Duodenal mucosa (tissue), 2 donors: ENCODE data around the gene SLC25A23.

ENCODE experiments used
- H3K27ac ChIP-seq: one replicate; pipeline ENCODE4 v1.7.0; 2013; ENCODE audit warnings: low read depth, low read length
- H3K27me3 ChIP-seq, 2 donors: one replicate each; pipeline ENCODE4 v1.7.0; 2013; ENCODE audit warnings: low read length in 2 of 2, control low read depth in 1 of 2; ENCODE audit not compliant: insufficient read depth in 2 of 2, control insufficient read depth in 1 of 2
- H3K36me3 ChIP-seq, 2 donors: one replicate each; pipeline ENCODE4 v1.7.0; 2013; ENCODE audit warnings: low read length in 2 of 2, control low read depth in 1 of 2; ENCODE audit not compliant: insufficient read depth in 2 of 2, control insufficient read depth in 1 of 2
- H3K4me1 ChIP-seq, 2 donors: one replicate each; pipeline ENCODE4 v1.7.0; 2013; ENCODE audit warnings: low read length in 2 of 2, control low read depth in 1 of 2; ENCODE audit not compliant: insufficient read depth in 2 of 2, control insufficient read depth in 1 of 2
- H3K4me3 ChIP-seq, 2 donors: one replicate each; pipeline ENCODE4 v1.7.0; 2013; ENCODE audit warnings: low read length in 2 of 2, low read depth in 1 of 2
- H3K9ac ChIP-seq, 2 donors: one replicate each; pipeline ENCODE4 v1.7.0; 2013; ENCODE audit warnings: low read length in 2 of 2, low read depth in 1 of 2
- H3K9me3 ChIP-seq, 2 donors: one replicate each; pipeline ENCODE4 v1.7.0; 2013; ENCODE audit warnings: low read length in 2 of 2, control low read depth in 1 of 2; ENCODE audit not compliant: control insufficient read depth in 1 of 2

Gene SLC25A23

DNA sequence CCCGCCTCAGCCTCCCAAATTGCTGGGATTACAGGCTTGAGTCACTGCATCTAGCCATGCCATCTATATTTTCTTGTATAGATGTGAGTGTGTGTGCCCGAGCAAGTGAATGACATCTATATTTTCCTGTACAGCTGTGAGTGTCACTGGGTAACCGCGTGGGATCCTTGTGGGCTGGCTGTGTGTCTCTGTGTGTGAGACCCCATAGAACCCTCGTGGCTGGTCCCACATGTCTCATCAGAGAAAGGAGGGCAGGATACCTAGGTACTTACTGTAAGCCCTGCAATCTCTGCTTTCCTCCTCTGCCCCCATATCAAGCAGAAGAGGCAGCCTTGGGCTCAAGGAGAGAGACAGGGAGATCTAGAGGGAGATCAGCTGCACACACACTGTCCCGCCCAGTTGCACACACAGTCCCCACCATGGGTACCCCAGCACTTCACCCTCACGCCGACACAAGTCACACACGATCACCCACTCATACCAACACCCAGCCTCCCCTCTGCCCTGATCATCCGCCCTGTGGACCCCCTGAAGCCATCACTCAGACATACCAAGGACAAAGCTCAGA, 21.3 kb upstream of the SLC25A23 start:
- Histone ChIP-seq H3K9ac (peak overlapping the region; percentile 57 to 74), H3K4me3 (peak overlapping the region; percentile 50 to 68), H3K27me3 (peaks cover 0 to 2% of the 10 kb centered on the region in 2 donors), H3K4me1 (peaks cover under 1% of the 10 kb centered on the region in 2 donors), H3K36me3 (peaks cover 0 to 4% of the 10 kb centered on the region in 2 donors), H3K27ac (no peak overlapping the region), H3K9me3 (no peaks in the 10 kb centered on the region)

DNA sequence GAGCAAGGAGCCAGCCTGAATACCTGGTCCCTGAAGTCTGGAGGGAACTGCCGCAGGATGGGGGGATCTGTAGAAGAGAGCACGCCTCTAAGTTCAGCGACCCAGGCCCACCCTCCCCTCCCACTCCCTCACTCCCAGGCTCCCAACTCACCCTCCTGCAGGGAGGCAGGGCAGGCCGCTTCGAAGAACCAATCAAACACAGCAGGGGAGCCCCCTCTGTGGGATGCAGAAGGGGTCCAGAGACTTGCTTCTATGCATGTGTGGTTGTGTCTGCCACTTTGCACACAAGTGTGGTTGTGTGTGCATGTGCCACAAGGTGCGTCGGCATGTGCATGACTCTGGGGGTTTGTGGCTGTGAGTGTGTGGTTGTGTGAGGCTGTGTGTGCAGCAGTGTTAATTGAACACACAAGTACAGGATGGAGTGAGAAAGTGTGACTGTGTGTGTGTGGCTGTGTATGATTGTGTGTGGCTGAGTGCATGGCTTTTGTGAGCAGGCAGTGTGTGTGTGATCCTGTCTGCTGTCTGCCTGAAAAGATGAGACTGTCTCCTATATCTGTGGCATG, 20.3 kb upstream of the SLC25A23 start:
- peaks cover 8 to 10% of the 10 kb centered on the region in 2 donors for H3K4me1 ChIP-seq
- H3K9ac ChIP-seq: no peak overlapping the region
- no peak overlapping the region for H3K27ac ChIP-seq
- H3K9me3 ChIP-seq: no peaks in the 10 kb centered on the region
- peaks cover 0 to 2% of the 10 kb centered on the region in 2 donors for H3K27me3 ChIP-seq
- no peak overlapping the region for H3K4me3 ChIP-seq
- peaks cover 0 to 4% of the 10 kb centered on the region in 2 donors for H3K36me3 ChIP-seq

GRCh38 chr19:6478815-6479214, 19.2 kb upstream of the SLC25A23 start:
- Histone ChIP-seq H3K36me3 (peaks cover 0 to 4% of the 10 kb centered on the region in 2 donors), H3K27ac (no peak overlapping the region), H3K4me3 (no peak overlapping the region), H3K9ac (no peak overlapping the region), H3K9me3 (no peaks in the 10 kb centered on the region), H3K4me1 (peaks cover 8 to 16% of the 10 kb centered on the region in 2 donors), H3K27me3 (peaks cover 0 to 2% of the 10 kb centered on the region in 2 donors)

DNA sequence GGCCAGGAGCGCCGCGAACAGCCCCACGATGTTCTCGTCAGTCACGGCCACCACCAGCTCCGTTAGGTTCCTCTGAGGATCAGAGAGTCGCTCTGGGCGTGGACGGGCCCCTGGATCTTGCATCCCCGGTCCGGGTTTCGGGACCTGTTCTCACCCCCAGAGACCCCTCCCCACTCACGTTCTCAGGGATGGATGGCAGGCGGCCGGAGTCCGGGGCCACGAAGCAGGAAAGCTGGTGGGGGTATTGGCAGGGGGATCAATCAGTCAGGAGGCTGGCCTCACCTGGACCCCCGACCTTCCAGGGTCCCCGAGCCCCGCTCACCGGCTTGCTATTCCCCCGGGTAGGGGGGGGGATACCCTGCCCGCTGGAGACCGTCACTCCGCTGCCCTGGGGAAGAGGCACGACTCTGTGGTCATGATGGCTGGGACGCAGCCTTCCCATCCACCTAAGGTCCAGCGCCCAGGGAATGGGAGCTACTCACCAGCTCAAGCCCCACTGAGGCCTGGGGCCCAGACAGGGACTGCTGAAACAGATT, 17.4 kb upstream of the SLC25A23 start:
- H3K9ac ChIP-seq: no peak overlapping the region
- no peaks in the 10 kb centered on the region for H3K27me3 ChIP-seq

GRCh38 chr19:6476155-6476895, 16.7 kb upstream of the SLC25A23 start:
- H3K4me3 ChIP-seq: peak overlapping the region; percentile 57 to 67
- peak overlapping the region; percentile 73 for H3K27ac ChIP-seq
- peak overlapping the region in 1 of 2 donors; percentile 25 for H3K9ac ChIP-seq
- H3K4me1 ChIP-seq: peaks cover 8 to 16% of the 10 kb centered on the region in 2 donors
- H3K9me3 ChIP-seq: no peaks in the 10 kb centered on the region
- peaks cover 0 to 4% of the 10 kb centered on the region in 2 donors for H3K36me3 ChIP-seq
- H3K27me3 ChIP-seq: no peaks in the 10 kb centered on the region

More for the DNA sequence above, 17.4 kb upstream of the SLC25A23 start:
- H3K4me1 ChIP-seq: peaks cover 8 to 16% of the 10 kb centered on the region in 2 donors
- peak overlapping the region; percentile 40 to 67 for H3K4me3 ChIP-seq
- peaks cover 0 to 4% of the 10 kb centered on the region in 2 donors for H3K36me3 ChIP-seq
- H3K27ac ChIP-seq: no peak overlapping the region
- H3K9me3 ChIP-seq: no peaks in the 10 kb centered on the region

GRCh38 chr19:6475321-6476108, 15.9 kb upstream of the SLC25A23 start:
- Histone ChIP-seq H3K27ac (no peak overlapping the region), H3K27me3 (no peaks in the 10 kb centered on the region), H3K4me1 (peaks cover 8 to 16% of the 10 kb centered on the region in 2 donors), H3K36me3 (peaks cover 0 to 4% of the 10 kb centered on the region in 2 donors), H3K4me3 (peak overlapping the region; percentile 57 to 67), H3K9me3 (no peaks in the 10 kb centered on the region), H3K9ac (peak overlapping the region in 1 of 2 donors; percentile 25)

DNA sequence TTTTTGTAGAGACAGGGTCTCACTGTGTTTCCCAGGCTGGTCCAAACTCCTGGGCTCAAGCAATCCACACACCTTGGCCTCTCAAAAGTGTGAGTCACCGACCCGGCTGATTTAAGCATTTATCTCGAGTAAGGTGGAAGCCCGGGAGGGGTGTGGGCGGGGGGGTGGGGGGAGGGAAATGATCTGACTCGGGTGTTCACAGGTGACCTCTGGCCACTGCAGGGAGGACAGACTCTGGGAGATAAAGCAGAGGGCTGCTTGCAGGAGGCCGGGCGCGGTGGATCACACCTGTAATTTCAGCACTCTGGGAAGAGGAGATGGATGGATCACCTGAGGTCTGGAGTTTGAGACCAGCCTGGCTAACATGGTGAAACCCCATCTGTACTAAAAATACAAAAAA, 14.1 kb upstream of the SLC25A23 start:
- H3K36me3 ChIP-seq: peaks cover 4 to 8% of the 10 kb centered on the region in 2 donors
- no peak overlapping the region for H3K4me3 ChIP-seq
- H3K27me3 ChIP-seq: no peaks in the 10 kb centered on the region
- no peaks in the 10 kb centered on the region for H3K9me3 ChIP-seq
- H3K9ac ChIP-seq: no peak overlapping the region
- no peak overlapping the region for H3K27ac ChIP-seq
- H3K4me1 ChIP-seq: peaks cover 8 to 16% of the 10 kb centered on the region in 2 donors

DNA sequence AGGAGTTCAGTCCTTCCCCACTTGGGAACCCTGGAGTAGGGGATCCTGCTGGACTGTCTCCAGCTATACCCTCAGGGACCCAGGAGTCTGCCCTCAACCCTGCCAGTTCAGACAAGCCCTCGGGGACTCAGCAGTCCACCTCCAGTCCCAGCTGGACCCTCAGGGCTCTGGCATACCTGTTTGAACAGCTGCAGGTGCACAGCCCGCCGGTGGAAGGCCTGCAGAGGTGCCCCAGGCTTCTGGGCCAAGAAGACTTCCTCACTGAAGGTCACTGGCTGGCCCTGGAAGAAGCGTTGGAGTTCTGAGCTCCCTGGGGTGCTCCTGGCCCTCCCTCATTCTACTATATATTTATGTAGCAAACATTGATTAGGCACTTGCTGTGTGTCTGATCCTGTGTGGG, 13.1 kb upstream of the SLC25A23 start:
- peaks cover 8 to 16% of the 10 kb centered on the region in 2 donors for H3K4me1 ChIP-seq
- no peaks in the 10 kb centered on the region for H3K9me3 ChIP-seq
- H3K36me3 ChIP-seq: peaks cover 8 to 18% of the 10 kb centered on the region in 2 donors
- no peak overlapping the region for H3K4me3 ChIP-seq
- no peak overlapping the region for H3K9ac ChIP-seq
- no peaks in the 10 kb centered on the region for H3K27me3 ChIP-seq
- no peak overlapping the region for H3K27ac ChIP-seq

DNA sequence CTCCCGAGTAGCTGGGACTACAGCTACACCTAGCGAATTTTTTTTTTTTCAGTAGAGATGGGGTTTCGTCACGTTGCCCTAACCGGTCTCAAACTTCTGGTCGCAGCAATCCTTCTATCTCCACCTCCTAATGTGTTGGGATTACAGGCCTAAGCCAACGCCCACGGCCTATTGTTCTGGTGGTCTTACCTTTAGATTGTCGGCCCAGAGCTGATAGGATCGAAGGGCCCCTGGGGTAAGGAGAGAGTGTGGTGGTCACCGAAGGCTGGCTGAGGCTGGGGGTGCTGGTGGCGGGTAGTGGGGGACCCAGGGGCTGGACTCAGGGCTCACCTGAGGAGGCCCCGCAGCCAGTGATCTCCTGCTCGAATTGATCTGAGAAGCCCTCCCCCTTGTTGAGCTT, 11.5 kb upstream of the SLC25A23 start:
- H3K9ac ChIP-seq: no peak overlapping the region
- H3K27ac ChIP-seq: no peak overlapping the region
- no peaks in the 10 kb centered on the region for H3K27me3 ChIP-seq
- no peak overlapping the region for H3K4me3 ChIP-seq
- H3K4me1 ChIP-seq: peaks cover 8 to 16% of the 10 kb centered on the region in 2 donors
- peaks cover 10 to 22% of the 10 kb centered on the region in 2 donors for H3K36me3 ChIP-seq
- H3K9me3 ChIP-seq: no peaks in the 10 kb centered on the region
